NT2/D1 (cell line): ENCODE results near the gene HSPA14.
"Not testable (repeated sequence)": the region's sequence is repeated elsewhere in the genome, so short reads cannot be mapped to it uniquely, and the experiment has no call there.

Experiments
- DNase-seq: peaks from one replicate; pipeline ENCODE4 v3.0.0-alpha.2; 2011; ENCODE audit warnings: low read depth, low spot score
- H3K27me3 ChIP-seq: 2 replicates; pipeline ENCODE4 v1.6.0; 2011; ENCODE audit warnings: mild to moderate bottlenecking; ENCODE audit not compliant: insufficient read length, insufficient read depth
- H3K36me3 ChIP-seq: 2 replicates; pipeline ENCODE4 v1.6.1; 2011; ENCODE audit warnings: mild to moderate bottlenecking, low read length, mixed read lengths; ENCODE audit not compliant: insufficient read depth, insufficient read length
- H3K4me1 ChIP-seq: 2 replicates; pipeline ENCODE4 v1.5.1; 2011; ENCODE audit not compliant: insufficient read depth, insufficient read length
- H3K4me3 ChIP-seq: 2 replicates; pipeline ENCODE4 v1.5.1; 2011; ENCODE audit warnings: low read depth; ENCODE audit not compliant: insufficient read length
- H3K9ac ChIP-seq: 2 replicates; pipeline ENCODE4 v1.6.0; 2011; ENCODE audit warnings: low read depth; ENCODE audit not compliant: insufficient read length
- H3K9me3 ChIP-seq: 2 replicates; pipeline ENCODE4 v1.5.1; 2011; ENCODE audit warnings: mild to moderate bottlenecking, low read length; ENCODE audit not compliant: insufficient read depth
- SUZ12 ChIP-seq: IDR thresholded peaks from 2 replicates; pipeline ENCODE4 v1.6.1; 2011; ENCODE audit not compliant: insufficient read length, insufficient read depth; ENCODE audit errors: extremely low read depth
- YY1 ChIP-seq: IDR thresholded peaks from 2 replicates; pipeline ENCODE4 v1.6.1; 2011; ENCODE audit not compliant: insufficient read length, insufficient read depth
- ZNF274 ChIP-seq: IDR thresholded peaks from 2 replicates; pipeline ENCODE4 v1.6.1; 2011; ENCODE audit warnings: mild to moderate bottlenecking, low read depth, low read length

The HSPA14 gene

DNA sequence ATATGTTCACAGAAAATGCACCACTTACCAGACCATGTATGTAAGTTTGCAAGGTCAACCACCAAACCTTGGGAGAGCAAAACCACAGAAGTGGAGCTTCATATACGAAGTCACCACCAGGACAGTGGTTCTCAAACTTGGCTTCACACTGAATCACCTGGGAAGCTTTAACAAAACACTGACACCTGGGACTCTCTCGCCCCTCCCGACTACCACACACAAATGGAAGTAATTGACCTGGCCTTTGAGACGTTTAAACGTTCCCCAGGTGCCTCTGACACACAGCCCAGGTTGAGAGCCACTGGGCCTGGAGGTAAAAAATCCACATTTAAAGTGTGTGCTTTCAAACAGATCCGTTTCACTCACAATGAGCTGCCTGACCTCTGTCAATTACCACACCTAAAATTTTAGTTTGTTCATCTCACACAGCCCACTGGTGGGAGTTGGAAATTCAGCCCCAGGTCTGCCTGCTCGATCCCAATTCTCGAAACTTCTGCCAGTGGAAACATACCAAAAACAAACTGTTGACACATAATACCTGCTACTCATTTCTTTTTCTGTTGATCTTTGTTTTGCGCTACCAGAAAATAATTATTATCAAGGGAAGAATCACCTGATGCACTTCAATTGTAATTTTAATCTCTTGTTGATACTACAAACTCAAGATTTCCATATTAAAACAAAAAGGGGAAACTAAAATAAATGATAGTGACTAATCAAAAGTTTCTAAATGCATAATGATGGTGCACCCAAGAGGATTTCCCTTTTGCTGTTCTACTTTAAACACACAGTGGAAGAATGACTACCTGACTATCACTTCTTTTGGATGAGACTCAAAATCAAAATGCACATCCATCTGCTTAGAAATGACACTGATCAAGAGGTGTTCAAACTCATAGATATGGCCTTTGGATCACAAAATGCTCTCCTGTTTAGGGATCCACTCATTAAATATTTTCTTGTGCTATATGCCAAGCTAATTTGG is 26.8 kb upstream of the HSPA14 start:
- no peaks in the 10 kb centered on the region for H3K27me3 ChIP-seq
- no peaks in the 10 kb centered on the region for H3K36me3 ChIP-seq
- no peak for DNase-seq
- TF ChIP-seq YY1: no peak
- TF ChIP-seq SUZ12: no peak
- no peak for TF ChIP-seq ZNF274
- H3K4me3 ChIP-seq: no peak overlapping the region
- no peaks in the 10 kb centered on the region for H3K4me1 ChIP-seq
- no peaks in the 10 kb centered on the region for H3K9me3 ChIP-seq
- H3K9ac ChIP-seq: no peak overlapping the region

DNA sequence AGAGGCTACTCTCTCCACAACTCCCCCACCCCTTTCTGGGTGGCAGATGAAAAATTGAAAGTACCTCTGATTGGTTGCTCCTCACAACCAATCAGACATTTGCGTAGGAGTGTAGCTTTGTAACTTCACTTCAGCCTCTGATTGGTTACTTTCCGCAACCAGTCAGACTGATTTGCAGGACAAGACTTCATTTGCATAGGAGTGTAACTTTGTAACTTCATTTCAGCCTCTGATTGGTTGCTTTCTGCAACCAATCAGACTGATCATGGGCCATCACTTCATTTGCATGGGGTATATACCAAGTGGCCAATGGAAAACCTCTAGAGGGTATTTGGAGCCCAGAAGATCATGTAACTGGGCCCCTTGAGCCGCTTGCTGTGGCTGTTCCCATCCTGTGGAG is 25.8 kb upstream of the HSPA14 start:
- no peak overlapping the region for H3K4me3 ChIP-seq
- no peak overlapping the region for H3K9ac ChIP-seq
- H3K4me1 ChIP-seq: no peaks in the 10 kb centered on the region
- H3K27me3 ChIP-seq: no peaks in the 10 kb centered on the region
- H3K9me3 ChIP-seq: no peaks in the 10 kb centered on the region
- H3K36me3 ChIP-seq: no peaks in the 10 kb centered on the region
- no peak for DNase-seq
- no peak for TF ChIP-seq ZNF274
- TF ChIP-seq YY1: no peak
- TF ChIP-seq SUZ12: no peak

DNA sequence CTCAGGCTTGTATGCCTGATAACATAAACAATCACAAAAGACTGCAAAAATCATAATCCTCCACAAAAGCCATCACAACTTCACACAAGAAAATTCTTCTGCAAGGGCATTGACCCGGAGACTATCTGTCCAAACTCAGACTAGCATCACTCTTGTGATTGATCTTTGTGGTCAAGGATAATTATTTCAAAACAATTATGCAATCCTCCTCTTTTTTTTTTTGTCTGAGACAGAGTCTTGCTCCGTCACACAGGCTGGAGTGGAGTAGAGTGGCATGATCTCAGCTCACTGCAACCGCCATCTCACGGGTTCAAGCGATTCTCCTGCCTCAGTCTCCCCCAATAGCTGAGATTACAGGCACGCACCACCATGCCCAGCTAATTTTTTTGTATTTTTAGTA is 22.4 kb upstream of the HSPA14 start:
- TF ChIP-seq YY1: no peak
- no peak for TF ChIP-seq ZNF274
- no peak for TF ChIP-seq SUZ12

DNA sequence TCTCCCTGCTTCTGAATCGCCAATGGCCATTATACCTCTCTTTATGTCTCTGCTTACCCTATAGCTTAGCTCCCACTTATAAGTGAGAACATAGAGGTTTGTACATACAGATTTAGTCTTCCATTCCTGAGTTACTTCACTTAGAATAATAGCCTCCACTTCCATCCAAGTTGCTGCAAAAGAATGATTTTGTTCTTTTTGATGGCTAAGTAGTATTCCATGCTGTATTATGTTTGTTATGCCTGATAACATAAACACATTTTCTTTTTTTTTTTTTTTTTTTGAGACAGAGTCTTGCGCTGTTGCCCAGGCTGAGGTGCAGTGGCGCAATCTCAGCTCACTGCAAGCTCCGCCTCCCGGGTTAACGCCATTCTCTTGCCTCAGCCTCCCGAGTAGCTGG is 21.4 kb upstream of the HSPA14 start:
- not testable (repeated sequence) for H3K9me3 ChIP-seq, H3K4me3 ChIP-seq, H3K36me3 ChIP-seq, H3K4me1 ChIP-seq, H3K9ac ChIP-seq, DNase-seq, H3K27me3 ChIP-seq

More for the DNA sequence above, 22.4 kb upstream of the HSPA14 start:
- no peaks in the 10 kb centered on the region for H3K36me3 ChIP-seq
- H3K9me3 ChIP-seq: no peaks in the 10 kb centered on the region
- no peaks in the 10 kb centered on the region for H3K27me3 ChIP-seq
- DNase-seq: no peak
- H3K4me1 ChIP-seq: no peaks in the 10 kb centered on the region
- no peak overlapping the region for H3K4me3 ChIP-seq
- H3K9ac ChIP-seq: no peak overlapping the region

DNA sequence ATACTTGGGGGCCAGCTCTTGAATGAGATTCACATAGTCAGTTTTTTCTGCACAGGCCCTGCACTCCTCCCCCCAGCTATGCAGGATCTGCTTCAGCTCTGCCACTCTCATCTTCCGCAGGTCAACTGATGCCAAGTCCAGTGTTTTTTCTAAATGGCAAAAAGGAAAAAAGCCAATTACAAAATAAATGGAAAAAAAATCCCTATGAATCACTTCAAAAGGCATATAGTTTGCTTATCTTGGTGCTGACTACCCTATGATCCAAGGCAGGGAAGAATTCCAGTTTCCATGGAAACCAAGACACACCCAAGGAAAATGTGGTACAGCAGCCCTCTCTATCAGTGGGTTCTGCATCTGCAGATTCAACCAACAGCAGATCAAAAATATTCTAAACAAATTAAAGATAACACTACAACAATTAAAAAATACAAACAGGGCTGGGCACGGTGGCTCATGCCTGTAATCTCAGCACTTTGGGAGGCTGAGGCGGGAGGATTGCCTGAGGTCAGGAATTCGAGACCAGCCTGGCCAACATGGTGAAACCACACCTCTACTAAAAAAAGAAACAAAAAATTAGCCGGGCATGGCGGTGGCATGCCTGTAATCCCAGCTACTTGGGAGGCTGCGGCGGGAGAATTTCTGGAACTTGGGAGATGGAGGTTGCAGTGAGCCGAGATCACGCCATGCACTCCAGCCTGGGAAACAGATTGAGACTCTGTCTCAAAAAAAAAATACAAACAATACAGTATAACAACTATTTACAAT is 17.9 kb upstream of the HSPA14 start:
- no peak overlapping the region for H3K4me3 ChIP-seq
- no peak overlapping the region for H3K9ac ChIP-seq
- no peaks in the 10 kb centered on the region for H3K9me3 ChIP-seq
- no peaks in the 10 kb centered on the region for H3K4me1 ChIP-seq
- H3K36me3 ChIP-seq: no peaks in the 10 kb centered on the region
- no peak for DNase-seq
- H3K27me3 ChIP-seq: no peaks in the 10 kb centered on the region
- TF ChIP-seq ZNF274 (no peak), YY1 (no peak), SUZ12 (no peak)

DNA sequence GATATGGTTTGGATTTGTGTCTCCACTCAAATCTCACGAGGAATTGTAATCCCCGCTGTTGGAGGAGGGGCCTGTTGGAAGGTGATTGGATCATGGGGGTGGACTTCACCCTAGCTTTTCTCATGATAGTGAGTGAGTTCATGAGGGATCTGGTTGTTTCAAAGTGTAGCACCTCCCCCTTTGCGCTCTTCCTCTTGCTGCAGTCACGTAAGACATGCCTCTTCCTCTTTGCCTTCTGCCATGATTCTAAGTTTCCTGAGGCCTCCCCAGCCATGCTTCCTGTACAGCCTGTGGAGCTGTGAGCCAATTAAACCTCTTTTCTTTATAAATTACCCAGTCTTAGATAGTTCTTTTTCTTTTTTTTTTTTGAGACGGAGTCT is 17.3 kb upstream of the HSPA14 start:
- DNase-seq: no peak
- no peak overlapping the region for H3K4me3 ChIP-seq
- H3K36me3 ChIP-seq: no peaks in the 10 kb centered on the region
- H3K9ac ChIP-seq: no peak overlapping the region
- H3K9me3 ChIP-seq: no peaks in the 10 kb centered on the region
- no peaks in the 10 kb centered on the region for H3K4me1 ChIP-seq
- no peaks in the 10 kb centered on the region for H3K27me3 ChIP-seq
- TF ChIP-seq SUZ12: no peak
- TF ChIP-seq YY1: no peak
- TF ChIP-seq ZNF274: no peak

DNA sequence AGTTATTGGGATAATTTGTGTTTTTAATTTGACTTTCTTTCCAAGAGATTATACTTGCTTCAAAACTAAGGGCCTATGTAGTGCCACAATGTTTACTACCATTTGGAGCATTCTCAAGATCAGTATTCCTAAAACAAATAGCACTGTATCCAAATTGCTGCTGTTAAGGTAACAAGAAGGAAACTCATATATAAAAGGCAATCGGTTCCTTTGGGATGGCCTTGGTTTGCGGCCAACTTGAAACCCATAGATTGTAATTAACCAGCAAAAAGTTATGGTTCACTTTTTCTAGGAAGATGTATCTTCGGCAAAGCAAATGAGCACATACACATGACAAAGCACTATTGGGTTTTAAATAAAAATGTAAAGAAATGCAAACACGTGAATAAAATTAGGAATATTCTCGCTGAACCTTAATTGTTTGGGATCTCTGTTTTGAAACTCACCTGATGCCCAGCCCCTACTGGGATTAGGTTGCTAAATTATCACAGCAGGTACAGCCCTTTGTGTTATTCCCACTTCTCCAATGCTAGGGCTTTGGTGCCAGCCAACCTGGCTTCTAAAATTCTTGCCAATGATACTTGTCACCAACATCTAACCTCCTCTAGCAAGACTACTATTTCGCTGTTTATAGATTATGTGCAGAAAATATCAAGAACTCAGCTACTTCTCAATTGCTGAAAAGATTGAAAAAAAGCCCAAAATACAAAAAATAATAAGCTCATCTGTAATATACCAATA is 16.3 kb upstream of the HSPA14 start:
- Histone ChIP-seq H3K9me3 (no peaks in the 10 kb centered on the region), H3K4me1 (no peaks in the 10 kb centered on the region), H3K4me3 (no peak overlapping the region), H3K27me3 (no peaks in the 10 kb centered on the region), H3K36me3 (no peaks in the 10 kb centered on the region), H3K9ac (no peak overlapping the region)
- DNase-seq: no peak
- TF ChIP-seq YY1 (no peak), SUZ12 (no peak), ZNF274 (no peak)
